Esophagus squamous epithelium (tissue), 5 donors: ENCODE data around the gene PITRM1. TPM values are rescaled to one million over a fixed set of nuclear protein-coding genes. Genes with fewer than 3 reads are reported as not detected.

Experiments used
- DNase-seq: peaks from one replicate; lab custom pipeline; 2025; lab: John Stamatoyannopoulos, UW
- H3K27ac ChIP-seq, 4 donors: fragments of 200-600 bp; sonication (generic); one replicate each; pipeline ENCODE4 v1.5.1; 2016 to 2019; ENCODE audit warnings: mild to moderate bottlenecking in 1 of 4
- H3K27me3 ChIP-seq, 4 donors: fragments of 200-600 bp; sonication (generic); 1 replicate in 3 of 4; 2 replicates in 1 of 4; pipeline versions ENCODE4 v1.5.1 to v1.6.0; 2017 to 2021; ENCODE audit warnings: antibody characterized with exemption in 1 of 4
- H3K36me3 ChIP-seq, 3 donors: fragments of 200-600 bp; sonication (generic); one replicate each; pipeline ENCODE4 v1.5.1; 2016 to 2019
- H3K4me1 ChIP-seq, 3 donors: fragments of 200-600 bp; sonication (generic); one replicate each; pipeline ENCODE4 v1.5.1; 2017 to 2019
- H3K4me3 ChIP-seq, 4 donors: fragments of 200-600 bp; sonication (generic); 1 replicate in 3 of 4; 2 replicates in 1 of 4; pipeline ENCODE4 v1.5.1; 2016 to 2019; ENCODE audit warnings: mild to moderate bottlenecking in 2 of 4, moderate library complexity in 1 of 4
- H3K9me3 ChIP-seq, 3 donors: fragments of 200-600 bp; sonication (generic); one replicate each; pipeline ENCODE4 v1.5.1; 2016 to 2019
- CTCF ChIP-seq, 6 experiments: fragments of 450-650 bp in 4 of 6; fragments of 200-600 bp in 2 of 6; sonication (generic) in 2 of 6; IDR thresholded peaks; one replicate each; pipeline ENCODE4 v1.5.1; 2016 to 2019; ENCODE audit warnings: antibody characterized with exemption in 6 of 6, mild to moderate bottlenecking in 4 of 6, moderate library complexity in 4 of 6
- POLR2A ChIP-seq, 4 donors: fragments of 450-650 bp; IDR thresholded peaks; one replicate each; pipeline ENCODE4 v1.6.1; 2017; ENCODE audit warnings: antibody characterized with exemption in 4 of 4, mild to moderate bottlenecking in 4 of 4, moderate library complexity in 3 of 4
- WGBS, 2 donors: methylation state at CpG; one replicate each; pipeline ENCODE4 v1.1.5; 2018; 5-methylcytosine and 5-hydroxymethylcytosine counted together
- intact Hi-C: fragments of 100-400 bp; cut with DNase I; formaldehyde crosslinking; loops from one replicate; pipeline ENCODE4 v1.15.0; 2022
- total RNA-seq, 4 donors: library from RNA; depleted of rRNA; stranded (reverse); fragments of >200 nt; gene quantifications; one replicate each; pipeline ENCODE4 v1.1.0, GENCODE V29; 2016
- donor health status: DM: yes; HTN: yes; CAD: no.

Gene PITRM1
- total RNA-seq, 4 donors from 2014 or later, result 59.2 to 72.5 (median 65.9) TPM

- intact Hi-C loops, result no loop called here
- no peak for DNase-seq
- H3K27me3 ChIP-seq, result peaks cover 0 to 16% (median 0%) of the 10 kb centered on the region in 4 donors
- H3K4me3 ChIP-seq, result peak overlapping the region in 2 of 4 donors; percentile 22 to 54
- peaks cover 2 to 26% (median 12%) of the 10 kb centered on the region in 3 donors for H3K4me1 ChIP-seq
- no peaks in the 10 kb centered on the region for H3K36me3 ChIP-seq
- WGBS, 2 donors, result 13 to 19% methylated on average over 9 to 11 of the region's 27 CpGs
- TF ChIP-seq CTCF (IDR thresholded peaks at IDR 0.05) (peak; percentile 50 to 92 (median 86)), POLR2A (IDR thresholded peaks at IDR 0.05) (no peak)
- H3K9me3 ChIP-seq, result no peaks in the 10 kb centered on the region
- peak overlapping the region in 2 of 4 donors; percentile 17 to 25 for H3K27ac ChIP-seq
These were observed 24.9 kb upstream of the PITRM1 start for GRCh38 chr10:3197348-3198003.

DNA sequence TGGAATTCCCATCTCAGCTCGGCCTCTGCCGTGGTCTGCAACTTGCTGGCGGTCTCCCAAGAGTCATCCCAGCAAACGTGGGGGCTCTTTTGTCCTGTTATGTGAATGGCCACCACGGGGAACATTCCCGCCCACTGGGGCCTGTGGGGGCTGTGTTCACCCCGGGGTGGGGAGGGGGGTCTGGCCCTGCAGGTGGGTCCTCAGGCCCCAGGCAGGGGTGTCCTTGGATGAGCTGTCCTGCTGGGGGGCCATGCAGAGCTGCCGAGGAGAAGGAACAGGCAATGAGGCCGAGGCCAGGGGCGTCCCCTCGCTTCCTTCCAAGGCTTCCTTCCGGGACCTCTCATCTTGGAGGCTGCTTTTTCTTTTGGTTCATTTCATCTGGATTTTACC lies 24.4 kb upstream of the PITRM1 start:
- DNase-seq, result no peak
- Histone ChIP-seq H3K4me3 (peak overlapping the region in 2 of 4 donors; percentile 22 to 54), H3K9me3 (no peaks in the 10 kb centered on the region), H3K4me1 (peaks cover 2 to 26% (median 12%) of the 10 kb centered on the region in 3 donors), H3K36me3 (no peaks in the 10 kb centered on the region), H3K27ac (no peak overlapping the region), H3K27me3 (peaks cover 0 to 16% (median 0%) of the 10 kb centered on the region in 4 donors)
- intact Hi-C loops, result no loop called here
- WGBS, 2 donors, result 35 to 56% methylated on average over 5 to 8 of the region's 12 CpGs
- TF ChIP-seq CTCF (IDR thresholded peaks at IDR 0.05), result no peak
- no peak for TF ChIP-seq POLR2A (IDR thresholded peaks at IDR 0.05)

DNA sequence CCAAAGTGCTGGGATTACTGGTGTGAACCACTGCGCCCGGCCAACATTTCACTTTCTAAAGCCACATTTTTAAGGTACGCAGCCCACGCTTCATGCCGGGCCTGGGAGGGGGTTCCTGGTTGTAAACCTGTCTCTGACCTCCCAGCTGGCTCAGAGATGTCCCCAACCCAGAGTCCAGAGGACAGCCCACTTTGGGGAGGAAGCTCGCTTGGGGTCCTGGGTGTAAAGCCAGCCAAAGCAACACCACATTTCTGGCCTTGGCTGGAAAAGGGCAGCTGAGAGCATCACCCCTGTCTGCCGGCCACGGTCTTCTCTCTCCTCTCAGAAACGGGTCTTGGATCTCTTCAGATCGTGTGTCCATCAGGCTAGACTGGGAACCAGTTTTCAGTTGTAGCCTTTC lies 23.9 kb upstream of the PITRM1 start:
- Histone ChIP-seq H3K4me1 (peaks cover 2 to 26% (median 12%) of the 10 kb centered on the region in 3 donors), H3K4me3 (no peak overlapping the region), H3K27ac (no peak overlapping the region), H3K27me3 (peaks cover 0 to 16% (median 0%) of the 10 kb centered on the region in 4 donors), H3K9me3 (no peaks in the 10 kb centered on the region), H3K36me3 (no peaks in the 10 kb centered on the region)
- 91 to 100% methylated on average over 3 to 9 of the region's 10 CpGs for WGBS, 2 donors
- DNase-seq, result no peak
- TF ChIP-seq CTCF (IDR thresholded peaks at IDR 0.05) (no peak), POLR2A (IDR thresholded peaks at IDR 0.05) (no peak)
- intact Hi-C loops, result no loop called here

DNA sequence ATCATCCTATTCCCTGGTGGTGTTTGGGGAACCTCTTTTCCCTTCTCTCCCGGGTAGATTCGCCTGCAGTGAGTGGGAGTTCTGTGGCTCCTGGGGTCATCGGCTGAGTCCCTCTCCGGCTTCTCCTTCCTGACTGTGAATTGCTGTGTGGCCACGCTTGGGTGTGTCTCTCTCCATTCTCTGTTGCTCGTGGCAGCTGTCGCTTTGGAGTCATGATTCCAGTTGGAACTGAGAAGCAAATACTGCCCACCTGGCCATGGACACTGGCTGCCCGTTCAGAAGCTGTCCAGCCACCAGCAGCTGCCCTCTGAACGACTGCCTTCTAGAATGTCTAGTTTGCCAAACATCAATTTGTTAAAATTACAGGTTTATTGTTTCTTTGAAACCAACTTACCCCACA lies 23.1 kb upstream of the PITRM1 start:
- intact Hi-C loops, result no loop called here
- TF ChIP-seq CTCF (IDR thresholded peaks at IDR 0.05) (no peak), POLR2A (IDR thresholded peaks at IDR 0.05) (no peak)
- H3K9me3 ChIP-seq, result no peaks in the 10 kb centered on the region
- peaks cover 0 to 16% (median 0%) of the 10 kb centered on the region in 4 donors for H3K27me3 ChIP-seq
- H3K27ac ChIP-seq, result no peak overlapping the region
- 75 to 80% methylated on average over 8 to 9 of the region's 9 CpGs for WGBS, 2 donors
- DNase-seq, result no peak
- H3K36me3 ChIP-seq, result no peaks in the 10 kb centered on the region
- H3K4me3 ChIP-seq, result no peak overlapping the region
- peaks cover 2 to 26% (median 12%) of the 10 kb centered on the region in 3 donors for H3K4me1 ChIP-seq

DNA sequence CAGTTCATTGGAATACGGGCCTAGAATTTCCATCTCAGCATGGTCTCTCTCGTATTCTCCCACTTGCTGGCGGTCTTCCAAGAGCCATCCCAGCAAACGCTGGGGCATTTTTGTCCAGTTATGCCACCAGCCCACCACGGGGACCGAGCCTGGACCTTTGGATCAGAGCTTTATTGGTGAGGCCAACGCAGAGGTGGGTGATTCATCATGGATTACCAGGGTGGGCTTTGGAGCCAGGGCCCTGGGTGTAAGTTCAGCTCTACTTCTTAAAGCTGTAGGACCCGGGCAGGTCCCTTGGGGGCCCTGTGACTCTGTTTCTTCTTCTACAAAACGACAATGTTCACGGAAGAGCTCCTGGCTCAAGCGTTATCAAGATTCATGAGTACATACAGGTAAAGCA lies 22.7 kb upstream of the PITRM1 start:
- TF ChIP-seq POLR2A (IDR thresholded peaks at IDR 0.05) (no peak), CTCF (IDR thresholded peaks at IDR 0.05) (no peak)
- Histone ChIP-seq H3K4me1 (peaks cover 2 to 26% (median 12%) of the 10 kb centered on the region in 3 donors), H3K27ac (no peak overlapping the region), H3K9me3 (no peaks in the 10 kb centered on the region), H3K36me3 (no peaks in the 10 kb centered on the region), H3K27me3 (peaks cover 0 to 16% (median 0%) of the 10 kb centered on the region in 4 donors), H3K4me3 (no peak overlapping the region)
- intact Hi-C loops, result no loop called here
- no peak for DNase-seq
- whole genome bisulfite sequencing, 2 donors, result 72 to 86% methylated on average over 8 to 11 of the region's 11 CpGs
